OCI-LY1 (cell line): ENCODE measurements around the gene GOLGB1.

Source experiments
- CTCF ChIP-seq: fragments of 200-600 bp; sonication (generic), shearing (Covaris generic); IDR thresholded peaks from 2 replicates; pipeline ENCODE4 v1.5.1; 2017; ENCODE audit warnings: mild to moderate bottlenecking, antibody characterized with exemption, low read length, moderate library complexity, mixed read lengths
- EZH2 ChIP-seq: fragments of 200-600 bp; sonication (generic), shearing (Covaris generic); IDR thresholded peaks from 2 replicates; pipeline ENCODE4 v1.8.0; 2017; ENCODE audit warnings: borderline replicate concordance, mixed run types, mild to moderate bottlenecking, antibody characterized with exemption, low read length, moderate library complexity, mixed read lengths

GRCh38 chr3:121660356-121661171 lies 89.0 kb downstream of the GOLGB1 start, which contains the start of gene HCLS1:
- TF ChIP-seq EZH2 (no peak), CTCF (peak; percentile 24; the same call in 1 of the 2 replicates)
